HEK293 (cell line): ENCODE results near the gene CTDNEP1.

Experiments
- GLIS2 ChIP-seq: fragments of 450-650 bp; formaldehyde crosslinking; IDR thresholded peaks from 2 replicates; pipeline ENCODE4 v1.5.1; 2016; ENCODE audit warnings: missing biosample characterization, missing genetic modification characterization
- HOXC10 ChIP-seq: sonication (generic); formaldehyde crosslinking; IDR thresholded peaks from 2 replicates; pipeline ENCODE4 v1.8.1; 2023; ENCODE audit warnings: mild to moderate bottlenecking, missing genetic modification reagents
- IKZF3 ChIP-seq: fragments of 450-650 bp; IDR thresholded peaks from 2 replicates; pipeline ENCODE4 v1.5.0; 2018; ENCODE audit warnings: missing biosample characterization, mild to moderate bottlenecking, missing genetic modification characterization, moderate library complexity
- KLF9 ChIP-seq: fragments of 450-650 bp; formaldehyde crosslinking; IDR thresholded peaks from 2 replicates; pipeline ENCODE4 v1.5.1; 2016; ENCODE audit warnings: missing biosample characterization, missing genetic modification characterization, low read depth
- REPIN1 ChIP-seq: fragments of 450-650 bp; formaldehyde crosslinking; IDR thresholded peaks from 2 replicates; pipeline ENCODE4 v1.5.1; 2017; ENCODE audit warnings: missing biosample characterization, missing genetic modification characterization, low read depth
- SCRT2 ChIP-seq: fragments of 450-650 bp; formaldehyde crosslinking; IDR thresholded peaks from 2 replicates; pipeline ENCODE4 v1.5.1; 2016; ENCODE audit warnings: missing biosample characterization, missing genetic modification characterization
- SP7 ChIP-seq: fragments of 450-650 bp; formaldehyde crosslinking; IDR thresholded peaks from 2 replicates; pipeline ENCODE4 v1.5.1; 2016; ENCODE audit warnings: missing biosample characterization, missing genetic modification characterization
- TCF7L2 ChIP-seq: IDR thresholded peaks from 2 replicates; pipeline ENCODE4 v1.6.1; 2011; ENCODE audit warnings: low read depth, mild to moderate bottlenecking, inconsistent platforms, low read length, moderate library complexity, borderline replicate concordance
- YY1 ChIP-seq: fragments of 450-650 bp; formaldehyde crosslinking; IDR thresholded peaks from 2 replicates; pipeline ENCODE4 v1.5.1; 2018; ENCODE audit warnings: missing biosample characterization, missing genetic modification characterization
- ZBTB7A ChIP-seq: fragments of 450-650 bp; formaldehyde crosslinking; IDR thresholded peaks from 2 replicates; pipeline ENCODE4 v1.5.1; 2016; ENCODE audit warnings: low read depth, missing biosample characterization, missing genetic modification characterization
- ZIC2 ChIP-seq: fragments of 450-650 bp; formaldehyde crosslinking; IDR thresholded peaks from 2 replicates; pipeline ENCODE4 v1.5.1; 2016; ENCODE audit warnings: missing biosample characterization, missing genetic modification characterization
- ZNF169 ChIP-seq: fragments of 450-650 bp; formaldehyde crosslinking; IDR thresholded peaks from 2 replicates; pipeline ENCODE4 v1.5.1; 2016; ENCODE audit warnings: missing biosample characterization, missing genetic modification characterization
- ZNF184 ChIP-seq: fragments of 450-650 bp; IDR thresholded peaks from 2 replicates; pipeline ENCODE4 v1.5.1; 2018; ENCODE audit warnings: missing biosample characterization, mild to moderate bottlenecking, missing genetic modification characterization
- ZNF211 ChIP-seq: fragments of 450-650 bp; formaldehyde crosslinking; IDR thresholded peaks from 2 replicates; pipeline ENCODE4 v1.5.1; 2016; ENCODE audit warnings: low read depth, missing biosample characterization, missing genetic modification characterization
- ZNF324 ChIP-seq: fragments of 450-650 bp; formaldehyde crosslinking; IDR thresholded peaks from 2 replicates; pipeline ENCODE4 v1.5.1; 2016; ENCODE audit warnings: missing biosample characterization, missing genetic modification characterization
- ZNF530 ChIP-seq: fragments of 450-650 bp; formaldehyde crosslinking; IDR thresholded peaks from 2 replicates; pipeline ENCODE4 v1.5.1; 2016; ENCODE audit warnings: low read depth, missing biosample characterization, missing genetic modification characterization
- ZNF610 ChIP-seq: fragments of 450-650 bp; formaldehyde crosslinking; IDR thresholded peaks from 2 replicates; pipeline ENCODE4 v1.5.1; 2016; ENCODE audit warnings: missing biosample characterization, missing genetic modification characterization, borderline replicate concordance
- ZNF629 ChIP-seq: fragments of 450-650 bp; formaldehyde crosslinking; IDR thresholded peaks from 2 replicates; pipeline ENCODE4 v1.5.1; 2017; ENCODE audit warnings: missing biosample characterization, missing genetic modification characterization
- ZNF768 ChIP-seq: fragments of 450-650 bp; formaldehyde crosslinking; IDR thresholded peaks from 2 replicates; pipeline ENCODE4 v1.5.1; 2018; ENCODE audit warnings: missing biosample characterization, mild to moderate bottlenecking, missing genetic modification characterization
- ZXDB ChIP-seq: fragments of 450-650 bp; formaldehyde crosslinking; IDR thresholded peaks from 2 replicates; pipeline ENCODE4 v1.5.1; 2016; ENCODE audit warnings: missing biosample characterization, missing genetic modification characterization
- TF ChIP-seq, protein P1 (sequence below): fragments of 450-650 bp; formaldehyde crosslinking; IDR thresholded peaks from 2 replicates; pipeline ENCODE4 v1.5.1; 2016; ENCODE audit warnings: missing biosample characterization, missing genetic modification characterization
- TF ChIP-seq, protein P2 (sequence below): fragments of 450-650 bp; formaldehyde crosslinking; IDR thresholded peaks from 2 replicates; pipeline ENCODE4 v1.5.1; 2017; ENCODE audit warnings: missing biosample characterization, mild to moderate bottlenecking, missing genetic modification characterization, moderate library complexity
- TF ChIP-seq, protein P3 (sequence below): fragments of 450-650 bp; formaldehyde crosslinking; IDR thresholded peaks from 2 replicates; pipeline ENCODE4 v1.5.1; 2017; ENCODE audit warnings: missing biosample characterization, missing genetic modification characterization
- TF ChIP-seq, protein P4 (sequence below): fragments of 450-650 bp; formaldehyde crosslinking; IDR thresholded peaks from 2 replicates; pipeline ENCODE4 v1.5.1; 2017; ENCODE audit warnings: missing biosample characterization, missing genetic modification characterization
- TF ChIP-seq, protein P5 (sequence below): fragments of 450-650 bp; formaldehyde crosslinking; IDR thresholded peaks from 2 replicates; pipeline ENCODE4 v1.5.1; 2017; ENCODE audit warnings: missing biosample characterization, missing genetic modification characterization
- TF ChIP-seq, protein P6 (sequence below): fragments of 450-650 bp; formaldehyde crosslinking; IDR thresholded peaks from 2 replicates; pipeline ENCODE4 v1.5.1; 2016; ENCODE audit warnings: missing biosample characterization, missing genetic modification characterization
- TF ChIP-seq, protein P7 (sequence below): fragments of 450-650 bp; formaldehyde crosslinking; IDR thresholded peaks from 2 replicates; pipeline ENCODE4 v1.5.1; 2016; ENCODE audit warnings: missing biosample characterization, missing genetic modification characterization
- TF ChIP-seq, protein P8 (sequence below): fragments of 450-650 bp; formaldehyde crosslinking; IDR thresholded peaks from 2 replicates; pipeline ENCODE4 v1.5.1; 2016; ENCODE audit warnings: missing biosample characterization, missing genetic modification characterization

Gene CTDNEP1

DNA sequence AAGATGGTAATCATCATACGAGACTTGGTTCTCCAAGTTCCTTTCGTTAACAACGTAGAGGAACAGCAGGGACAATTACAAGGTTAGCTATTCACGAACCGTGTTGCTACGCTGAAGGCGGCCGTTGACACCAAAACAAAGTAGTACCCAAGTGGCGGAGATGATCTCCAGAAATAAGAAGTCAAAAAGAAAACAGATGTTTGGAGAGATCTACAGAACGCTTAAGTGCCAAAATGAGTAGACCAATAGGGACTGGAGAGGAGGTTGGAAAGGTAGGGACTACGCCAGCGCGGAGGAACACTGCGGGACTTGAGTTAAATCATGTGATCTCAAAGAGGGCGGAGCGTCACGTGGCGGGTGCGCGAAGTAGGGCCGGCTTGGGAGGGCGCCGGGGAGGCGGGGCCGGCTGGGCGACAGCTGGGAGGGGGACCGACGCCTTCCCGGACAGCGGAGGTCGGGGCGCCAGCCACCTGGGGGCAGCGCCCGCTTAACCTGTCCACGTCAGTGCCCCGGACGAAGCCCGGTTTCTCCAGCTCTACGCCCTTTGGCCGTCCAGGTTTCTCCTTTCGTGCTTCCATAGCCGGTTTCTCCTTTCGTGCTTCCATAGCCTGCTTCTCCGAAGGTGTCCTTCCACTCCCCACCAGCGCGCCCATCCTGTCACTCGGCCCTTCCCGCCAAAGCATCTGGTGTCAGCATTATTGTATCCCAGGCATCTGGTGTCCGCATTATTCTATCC, 8.6 kb downstream of the CTDNEP1 start (continued):
- TF ChIP-seq ZNF629: peak; percentile 88
- 0 out of 2 replicates have a peak, but pooled peaks have one; percentile 23 for TF ChIP-seq ZNF184
- TF ChIP-seq, protein P1, sequence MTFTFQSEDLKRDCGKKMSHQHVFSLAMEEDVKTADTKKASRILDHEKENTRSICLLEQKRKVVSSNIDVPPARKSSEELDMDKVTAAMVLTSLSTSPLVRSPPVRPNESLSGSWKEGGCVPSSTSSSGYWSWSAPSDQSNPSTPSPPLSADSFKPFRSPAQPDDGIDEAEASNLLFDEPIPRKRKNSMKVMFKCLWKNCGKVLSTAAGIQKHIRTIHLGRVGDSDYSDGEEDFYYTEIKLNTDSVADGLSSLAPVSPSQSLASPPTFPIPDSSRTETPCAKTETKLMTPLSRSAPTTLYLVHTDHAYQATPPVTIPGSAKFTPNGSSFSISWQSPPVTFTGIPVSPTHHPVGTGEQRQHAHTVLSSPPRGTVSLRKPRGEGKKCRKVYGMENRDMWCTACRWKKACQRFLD (tag by site-specific recombination): no peak
- TF ChIP-seq ZXDB: peak; percentile 97
- TF ChIP-seq ZNF610 (tag by site-specific recombination): peak; percentile 89
- no peak for TF ChIP-seq ZNF211
- TF ChIP-seq ZNF768 (tag by site-specific recombination): no peak
- TF ChIP-seq ZNF169 (tag by site-specific recombination): no peak
- peak; percentile 99 for TF ChIP-seq KLF9 (tag by site-specific recombination)
- TF ChIP-seq REPIN1 (tag by site-specific recombination): peak; percentile 95
- peak; percentile 85 for TF ChIP-seq ZIC2 (tag by site-specific recombination)
- TF ChIP-seq, protein P2, sequence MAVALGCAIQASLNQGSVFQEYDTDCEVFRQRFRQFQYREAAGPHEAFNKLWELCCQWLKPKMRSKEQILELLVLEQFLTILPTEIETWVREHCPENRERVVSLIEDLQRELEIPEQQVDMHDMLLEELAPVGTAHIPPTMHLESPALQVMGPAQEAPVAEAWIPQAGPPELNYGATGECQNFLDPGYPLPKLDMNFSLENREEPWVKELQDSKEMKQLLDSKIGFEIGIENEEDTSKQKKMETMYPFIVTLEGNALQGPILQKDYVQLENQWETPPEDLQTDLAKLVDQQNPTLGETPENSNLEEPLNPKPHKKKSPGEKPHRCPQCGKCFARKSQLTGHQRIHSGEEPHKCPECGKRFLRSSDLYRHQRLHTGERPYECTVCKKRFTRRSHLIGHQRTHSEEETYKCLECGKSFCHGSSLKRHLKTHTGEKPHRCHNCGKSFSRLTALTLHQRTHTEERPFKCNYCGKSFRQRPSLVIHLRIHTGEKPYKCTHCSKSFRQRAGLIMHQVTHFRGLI: peak; percentile 40; the same call in 1 of the 2 replicates
- peak; percentile 76; the same call in 1 of the 2 replicates for TF ChIP-seq YY1 (tag by site-specific recombination)
- peak; percentile 98 for TF ChIP-seq SP7 (tag by site-specific recombination)
- TF ChIP-seq HOXC10: no peak
- TF ChIP-seq, protein P3, sequence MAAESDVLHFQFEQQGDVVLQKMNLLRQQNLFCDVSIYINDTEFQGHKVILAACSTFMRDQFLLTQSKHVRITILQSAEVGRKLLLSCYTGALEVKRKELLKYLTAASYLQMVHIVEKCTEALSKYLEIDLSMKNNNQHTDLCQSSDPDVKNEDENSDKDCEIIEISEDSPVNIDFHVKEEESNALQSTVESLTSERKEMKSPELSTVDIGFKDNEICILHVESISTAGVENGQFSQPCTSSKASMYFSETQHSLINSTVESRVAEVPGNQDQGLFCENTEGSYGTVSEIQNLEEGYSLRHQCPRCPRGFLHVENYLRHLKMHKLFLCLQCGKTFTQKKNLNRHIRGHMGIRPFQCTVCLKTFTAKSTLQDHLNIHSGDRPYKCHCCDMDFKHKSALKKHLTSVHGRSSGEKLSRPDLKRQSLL (tag by site-specific recombination): 0 out of 2 replicates have a peak, but pooled peaks have one; percentile 16
- TF ChIP-seq, protein P4, sequence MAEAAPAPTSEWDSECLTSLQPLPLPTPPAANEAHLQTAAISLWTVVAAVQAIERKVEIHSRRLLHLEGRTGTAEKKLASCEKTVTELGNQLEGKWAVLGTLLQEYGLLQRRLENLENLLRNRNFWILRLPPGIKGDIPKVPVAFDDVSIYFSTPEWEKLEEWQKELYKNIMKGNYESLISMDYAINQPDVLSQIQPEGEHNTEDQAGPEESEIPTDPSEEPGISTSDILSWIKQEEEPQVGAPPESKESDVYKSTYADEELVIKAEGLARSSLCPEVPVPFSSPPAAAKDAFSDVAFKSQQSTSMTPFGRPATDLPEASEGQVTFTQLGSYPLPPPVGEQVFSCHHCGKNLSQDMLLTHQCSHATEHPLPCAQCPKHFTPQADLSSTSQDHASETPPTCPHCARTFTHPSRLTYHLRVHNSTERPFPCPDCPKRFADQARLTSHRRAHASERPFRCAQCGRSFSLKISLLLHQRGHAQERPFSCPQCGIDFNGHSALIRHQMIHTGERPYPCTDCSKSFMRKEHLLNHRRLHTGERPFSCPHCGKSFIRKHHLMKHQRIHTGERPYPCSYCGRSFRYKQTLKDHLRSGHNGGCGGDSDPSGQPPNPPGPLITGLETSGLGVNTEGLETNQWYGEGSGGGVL (tag by site-specific recombination): peak; percentile 38; the same call in 1 of the 2 replicates
- TF ChIP-seq IKZF3 (tag by site-specific recombination): peak; percentile 60; the same call in 1 of the 2 replicates
- no peak for TF ChIP-seq ZNF530
- peak; percentile 97 for TF ChIP-seq ZNF324
- TF ChIP-seq, protein P5, sequence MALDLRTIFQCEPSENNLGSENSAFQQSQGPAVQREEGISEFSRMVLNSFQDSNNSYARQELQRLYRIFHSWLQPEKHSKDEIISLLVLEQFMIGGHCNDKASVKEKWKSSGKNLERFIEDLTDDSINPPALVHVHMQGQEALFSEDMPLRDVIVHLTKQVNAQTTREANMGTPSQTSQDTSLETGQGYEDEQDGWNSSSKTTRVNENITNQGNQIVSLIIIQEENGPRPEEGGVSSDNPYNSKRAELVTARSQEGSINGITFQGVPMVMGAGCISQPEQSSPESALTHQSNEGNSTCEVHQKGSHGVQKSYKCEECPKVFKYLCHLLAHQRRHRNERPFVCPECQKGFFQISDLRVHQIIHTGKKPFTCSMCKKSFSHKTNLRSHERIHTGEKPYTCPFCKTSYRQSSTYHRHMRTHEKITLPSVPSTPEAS (tag by site-specific recombination): peak; percentile 60
- TF ChIP-seq, protein P6, sequence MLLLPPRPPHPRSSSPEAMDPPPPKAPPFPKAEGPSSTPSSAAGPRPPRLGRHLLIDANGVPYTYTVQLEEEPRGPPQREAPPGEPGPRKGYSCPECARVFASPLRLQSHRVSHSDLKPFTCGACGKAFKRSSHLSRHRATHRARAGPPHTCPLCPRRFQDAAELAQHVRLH: peak; percentile 99
- TF ChIP-seq TCF7L2: no peak
- peak; percentile 39; the same call in 1 of the 2 replicates for TF ChIP-seq SCRT2 (tag by site-specific recombination)
- peak; percentile 96 for TF ChIP-seq GLIS2 (tag by site-specific recombination)
- TF ChIP-seq, protein P7, sequence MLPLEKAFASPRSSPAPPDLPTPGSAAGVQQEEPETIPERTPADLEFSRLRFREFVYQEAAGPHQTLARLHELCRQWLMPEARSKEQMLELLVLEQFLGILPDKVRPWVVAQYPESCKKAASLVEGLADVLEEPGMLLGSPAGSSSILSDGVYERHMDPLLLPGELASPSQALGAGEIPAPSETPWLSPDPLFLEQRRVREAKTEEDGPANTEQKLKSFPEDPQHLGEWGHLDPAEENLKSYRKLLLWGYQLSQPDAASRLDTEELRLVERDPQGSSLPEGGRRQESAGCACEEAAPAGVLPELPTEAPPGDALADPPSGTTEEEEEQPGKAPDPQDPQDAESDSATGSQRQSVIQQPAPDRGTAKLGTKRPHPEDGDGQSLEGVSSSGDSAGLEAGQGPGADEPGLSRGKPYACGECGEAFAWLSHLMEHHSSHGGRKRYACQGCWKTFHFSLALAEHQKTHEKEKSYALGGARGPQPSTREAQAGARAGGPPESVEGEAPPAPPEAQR (tag by site-specific recombination): peak; percentile 93; the same call in 1 of the 2 replicates
- TF ChIP-seq ZBTB7A (tag by site-specific recombination): peak; percentile 94
- TF ChIP-seq, protein P8, sequence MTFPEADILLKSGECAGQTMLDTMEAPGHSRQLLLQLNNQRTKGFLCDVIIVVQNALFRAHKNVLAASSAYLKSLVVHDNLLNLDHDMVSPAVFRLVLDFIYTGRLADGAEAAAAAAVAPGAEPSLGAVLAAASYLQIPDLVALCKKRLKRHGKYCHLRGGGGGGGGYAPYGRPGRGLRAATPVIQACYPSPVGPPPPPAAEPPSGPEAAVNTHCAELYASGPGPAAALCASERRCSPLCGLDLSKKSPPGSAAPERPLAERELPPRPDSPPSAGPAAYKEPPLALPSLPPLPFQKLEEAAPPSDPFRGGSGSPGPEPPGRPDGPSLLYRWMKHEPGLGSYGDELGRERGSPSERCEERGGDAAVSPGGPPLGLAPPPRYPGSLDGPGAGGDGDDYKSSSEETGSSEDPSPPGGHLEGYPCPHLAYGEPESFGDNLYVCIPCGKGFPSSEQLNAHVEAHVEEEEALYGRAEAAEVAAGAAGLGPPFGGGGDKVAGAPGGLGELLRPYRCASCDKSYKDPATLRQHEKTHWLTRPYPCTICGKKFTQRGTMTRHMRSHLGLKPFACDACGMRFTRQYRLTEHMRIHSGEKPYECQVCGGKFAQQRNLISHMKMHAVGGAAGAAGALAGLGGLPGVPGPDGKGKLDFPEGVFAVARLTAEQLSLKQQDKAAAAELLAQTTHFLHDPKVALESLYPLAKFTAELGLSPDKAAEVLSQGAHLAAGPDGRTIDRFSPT: peak; percentile 94
